WI38 (cell line): ENCODE measurements around the gene TRMT1.

Experiments
- H3K4me3 ChIP-seq: 2 replicates; pipeline ENCODE4 v1.5.1; 2011; ENCODE audit warnings: low read depth, mild to moderate bottlenecking, control low read depth, low read length
- CTCF ChIP-seq: IDR thresholded peaks from 2 replicates; pipeline ENCODE4 v1.5.1; 2012; ENCODE audit warnings: low read depth, mild to moderate bottlenecking, control low read depth, low read length

TRMT1 gene

GRCh38 chr19:13055213-13056051 is 61.1 kb downstream of the TRMT1 start:
- TF ChIP-seq CTCF = no peak
- peak overlapping the region; percentile 40 for H3K4me3 ChIP-seq
